HepG2 (cell line): ENCODE results near the gene LHPP. TPM values are rescaled to one million over a fixed set of nuclear protein-coding genes. Genes with fewer than 3 reads are reported as not detected.

ENCODE experiments used
- BHLHE40 ChIP-seq: IDR thresholded peaks from 2 replicates; pipeline ENCODE4 v1.6.1; 2011; ENCODE audit warnings: low read length, improper control_type of control experiment
- CEBPB ChIP-seq: IDR thresholded peaks from 2 replicates; pipeline ENCODE4 v1.6.1; 2011; ENCODE audit warnings: low read depth, low read length, improper control_type of control experiment, borderline replicate concordance
- EHMT2 ChIP-seq: fragments of 200-600 bp; sonication (generic); IDR thresholded peaks from 2 replicates; pipeline ENCODE4 v1.7.0; 2017; ENCODE audit warnings: antibody characterized with exemption, low read depth, low read length, borderline replicate concordance
- GATAD2A ChIP-seq: IDR thresholded peaks from 2 replicates; pipeline ENCODE4 v1.6.1; 2016
- HES4 ChIP-seq: sonication (generic); formaldehyde crosslinking; IDR thresholded peaks from 2 replicates; pipeline ENCODE4 v1.9.0; 2021; ENCODE audit warnings: mild to moderate bottlenecking, missing genetic modification reagents, borderline replicate concordance
- NFAT5 ChIP-seq: sonication (generic); formaldehyde crosslinking; IDR thresholded peaks from 2 replicates; pipeline ENCODE4 v1.4.0; 2020; ENCODE audit warnings: missing genetic modification reagents
- SMARCC2 ChIP-seq: fragments of 450-650 bp; IDR thresholded peaks from 2 replicates; pipeline ENCODE4 v1.6.1; 2017; ENCODE audit warnings: antibody characterized with exemption, mild to moderate bottlenecking
- SP2 ChIP-seq: sonication (generic); formaldehyde crosslinking; IDR thresholded peaks from 2 replicates; pipeline ENCODE4 v1.5.1; 2020; ENCODE audit warnings: mild to moderate bottlenecking, missing genetic modification reagents
- TARDBP ChIP-seq: sonication (generic); formaldehyde crosslinking; IDR thresholded peaks from 2 replicates; pipeline ENCODE4 v1.8.0; 2022; ENCODE audit warnings: mild to moderate bottlenecking, missing genetic modification reagents
- TFDP2 ChIP-seq: sonication (generic); formaldehyde crosslinking; IDR thresholded peaks from 2 replicates; pipeline ENCODE4 v1.4.0; 2020; ENCODE audit warnings: missing genetic modification reagents
- ZBTB44 ChIP-seq: sonication (generic); formaldehyde crosslinking; IDR thresholded peaks from 2 replicates; pipeline ENCODE4 v1.4.0; 2020; ENCODE audit warnings: missing genetic modification reagents
- ZKSCAN8 ChIP-seq: IDR thresholded peaks from 2 replicates; pipeline ENCODE4 v1.6.1; 2016; ENCODE audit warnings: borderline replicate concordance, missing genetic modification reagents, missing compliant biosample characterization
- ZNF337 ChIP-seq: sonication (generic); formaldehyde crosslinking; IDR thresholded peaks from 2 replicates; pipeline ENCODE4 v1.5.1; 2020; ENCODE audit warnings: missing genetic modification reagents, low read depth, mild to moderate bottlenecking, borderline replicate concordance
- ZNF460 ChIP-seq: sonication (generic); formaldehyde crosslinking; IDR thresholded peaks from 2 replicates; pipeline ENCODE4 v1.5.1; 2020; ENCODE audit warnings: missing genetic modification reagents, mild to moderate bottlenecking, borderline replicate concordance
- polyA plus RNA-seq, 8 experiments: library from polyadenylated mRNA; depleted of rRNA in 3 of 8; stranded (reverse) in 7 of 8; unstranded in 1 of 8; fragments of >200 nt; fragmentation: Illumina TruSeq in 4 of 8; extraction: Trizol in 4 of 8; gene quantifications; 2 replicates each; pipeline versions ENCODE4 v1.2.1 to v1.2.3, GENCODE V29; 2011 to 2016; ENCODE audit warnings: low read depth in 4 of 8, missing spikeins in 1 of 8, mixed read lengths in 1 of 8; ENCODE audit not compliant: insufficient read depth in 1 of 8
- total RNA-seq, 5 experiments: library from RNA; depleted of rRNA; stranded (reverse); fragments of >200 nt; fragmentation: Illumina TruSeq; extraction: Trizol; gene quantifications; 2 replicates each; pipeline ENCODE4 v1.2.3, GENCODE V29; 2016; ENCODE audit warnings: low read depth in 1 of 5
- TF ChIP-seq, protein P1 (sequence below), 2 experiments: sonication (generic) in 1 of 2; formaldehyde crosslinking in 1 of 2; IDR thresholded peaks; 2 replicates each; pipeline versions ENCODE4 v1.5.1 to v1.6.1; 2011 to 2020; ENCODE audit warnings: borderline replicate concordance in 1 of 2, low read depth in 1 of 2, low read length in 1 of 2, mild to moderate bottlenecking in 1 of 2, missing genetic modification reagents in 1 of 2, moderate library complexity in 1 of 2

Gene LHPP
- total and polyA plus RNA-seq, 2 of the 13 experiments (the other 11 are each of a cell fraction or from before 2014, with no cell fraction given): 5.2 to 13.1 TPM

DNA sequence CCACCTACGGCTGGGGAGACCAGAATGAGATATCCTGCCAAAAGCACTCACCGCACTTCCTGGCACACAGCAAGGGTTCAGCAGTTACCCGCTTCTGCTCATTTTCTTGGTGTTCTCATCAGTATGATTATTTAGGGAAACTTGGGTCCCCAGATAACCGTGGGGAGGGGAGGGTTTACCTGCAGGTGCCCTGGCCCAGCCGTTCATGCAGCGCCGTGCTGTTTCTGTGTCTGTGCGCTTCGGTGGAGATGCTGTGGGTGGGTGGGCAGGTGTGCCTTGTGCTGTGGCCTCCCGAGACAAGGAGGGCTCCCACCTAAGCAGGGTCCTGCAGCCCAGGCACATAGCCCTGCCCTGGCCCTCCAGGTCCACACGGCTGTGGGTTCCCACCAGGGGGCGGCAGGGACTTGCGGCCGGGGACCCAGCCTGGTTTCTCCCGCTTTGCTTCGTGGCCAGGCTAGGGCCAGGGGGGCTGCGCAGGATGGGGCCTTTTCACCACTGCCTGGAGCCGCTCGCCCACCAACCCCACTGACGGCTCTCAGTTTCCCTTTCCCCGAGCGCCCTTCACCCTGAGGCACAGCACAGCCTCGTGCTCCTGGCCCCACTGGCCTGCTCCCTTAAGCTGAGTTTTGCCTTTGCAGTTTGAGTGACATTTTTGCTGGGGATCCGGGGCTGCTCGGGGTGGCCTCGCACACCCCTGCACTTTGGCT lies 78.5 kb downstream of the LHPP start (continued):
- TF ChIP-seq, protein P1, sequence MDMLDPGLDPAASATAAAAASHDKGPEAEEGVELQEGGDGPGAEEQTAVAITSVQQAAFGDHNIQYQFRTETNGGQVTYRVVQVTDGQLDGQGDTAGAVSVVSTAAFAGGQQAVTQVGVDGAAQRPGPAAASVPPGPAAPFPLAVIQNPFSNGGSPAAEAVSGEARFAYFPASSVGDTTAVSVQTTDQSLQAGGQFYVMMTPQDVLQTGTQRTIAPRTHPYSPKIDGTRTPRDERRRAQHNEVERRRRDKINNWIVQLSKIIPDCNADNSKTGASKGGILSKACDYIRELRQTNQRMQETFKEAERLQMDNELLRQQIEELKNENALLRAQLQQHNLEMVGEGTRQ (IDR thresholded peaks at IDR 0.05; ENCODE audit: low read depth, low read length): no peak
- TF ChIP-seq, protein P1 (CRISPR knock-in tag; IDR thresholded peaks at IDR 0.05; ENCODE audit: borderline replicate concordance): no peak
- TF ChIP-seq NFAT5 (CRISPR knock-in tag) (no peak), ZKSCAN8 (CRISPR knock-in tag) (no peak), ZBTB44 (CRISPR knock-in tag) (no peak), EHMT2 (no peak), ZNF460 (no peak), TARDBP (CRISPR knock-in tag) (no peak), SMARCC2 (no peak), CEBPB (no peak), BHLHE40 (0 out of 2 replicates have a peak, but pooled peaks have one; percentile 10), SP2 (CRISPR knock-in tag) (no peak), TFDP2 (no peak), GATAD2A (CRISPR knock-in tag) (0 out of 2 replicates have a peak, but pooled peaks have one; percentile 14), HES4 (no peak), ZNF337 (CRISPR knock-in tag) (no peak)
